Measurements from ENCODE around the gene SH3RF1.
"Not testable (repeated sequence)": the region's sequence is repeated elsewhere in the genome, so short reads cannot be mapped to it uniquely, and the experiment has no call there.

The SH3RF1 gene

DNA sequence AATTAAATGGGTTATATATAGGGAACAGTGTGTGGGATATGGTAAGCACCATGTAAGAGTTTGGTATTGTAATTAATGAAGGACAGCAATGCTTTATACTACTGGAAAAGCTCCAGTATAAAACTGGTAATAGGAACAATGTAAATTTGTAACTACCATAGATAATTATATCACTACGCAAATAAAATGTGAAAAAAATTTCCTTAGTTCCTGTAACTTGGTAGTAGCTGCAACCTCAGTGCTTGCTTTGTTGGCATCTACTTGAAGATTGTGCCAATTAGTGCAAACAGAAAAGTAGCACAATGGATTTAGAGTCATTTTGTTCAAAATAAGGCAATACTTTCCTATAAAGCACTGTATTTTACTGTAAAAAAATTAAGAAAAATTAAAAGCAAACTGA, 34.4 kb upstream of the SH3RF1 start:
- no peaks in the 10 kb centered on the region for H3K27me3 ChIP-seq (ENCODE audit: control insufficient read depth in 5 of 5, insufficient read depth in 4 of 5, low read length in 5 of 5)
- H3K4me3 ChIP-seq (ENCODE audit: low read depth in 1 of 5, low read length in 5 of 5), result no peak overlapping the region
- H3K27ac ChIP-seq (ENCODE audit: low read depth, low read length), result no peak overlapping the region
- no peak overlapping the region for H3K9ac ChIP-seq (ENCODE audit: low read length in 5 of 5)
- H3K36me3 ChIP-seq (ENCODE audit: control insufficient read depth in 5 of 5, insufficient read depth in 5 of 5, low read length in 5 of 5), result no peaks in the 10 kb centered on the region
- H3K4me1 ChIP-seq (ENCODE audit: control insufficient read depth in 5 of 5, insufficient read depth in 5 of 5, low read length in 5 of 5), result no peaks in the 10 kb centered on the region
- H3K9me3 ChIP-seq (ENCODE audit: control insufficient read depth in 5 of 5, low read length in 5 of 5), result no peaks in the 10 kb centered on the region

DNA sequence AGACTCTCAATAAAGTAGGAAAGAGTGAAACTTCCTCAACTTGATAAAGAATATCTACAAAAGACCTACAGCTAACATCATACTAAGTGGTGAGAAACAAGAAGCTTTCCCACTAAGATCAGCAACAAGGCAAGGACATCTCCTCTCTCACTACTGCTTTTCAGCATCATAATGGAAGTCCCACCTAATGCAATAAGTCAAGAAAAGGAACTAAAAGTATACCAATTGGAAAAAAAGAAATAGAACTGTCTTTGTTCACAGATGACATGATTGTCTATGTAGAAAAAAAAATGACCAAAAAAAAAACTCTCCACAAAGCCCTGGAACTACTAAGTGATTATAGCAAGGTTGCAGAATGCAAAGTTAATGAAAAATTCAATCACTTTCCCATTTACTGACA, 25.1 kb upstream of the SH3RF1 start:
- Histone ChIP-seq H3K9ac (ENCODE audit: low read length in 5 of 5) (no peak overlapping the region), H3K36me3 (ENCODE audit: control insufficient read depth in 5 of 5, insufficient read depth in 5 of 5, low read length in 5 of 5) (no peaks in the 10 kb centered on the region), H3K9me3 (ENCODE audit: control insufficient read depth in 5 of 5, low read length in 5 of 5) (no peaks in the 10 kb centered on the region), H3K27ac (ENCODE audit: low read depth, low read length) (no peak overlapping the region), H3K27me3 (ENCODE audit: control insufficient read depth in 5 of 5, insufficient read depth in 4 of 5, low read length in 5 of 5) (no peaks in the 10 kb centered on the region), H3K4me1 (ENCODE audit: control insufficient read depth in 5 of 5, insufficient read depth in 5 of 5, low read length in 5 of 5) (peaks cover 0 to 6% (median 0%) of the 10 kb centered on the region in 5 donors), H3K4me3 (ENCODE audit: low read depth in 1 of 5, low read length in 5 of 5) (no peak overlapping the region)

DNA sequence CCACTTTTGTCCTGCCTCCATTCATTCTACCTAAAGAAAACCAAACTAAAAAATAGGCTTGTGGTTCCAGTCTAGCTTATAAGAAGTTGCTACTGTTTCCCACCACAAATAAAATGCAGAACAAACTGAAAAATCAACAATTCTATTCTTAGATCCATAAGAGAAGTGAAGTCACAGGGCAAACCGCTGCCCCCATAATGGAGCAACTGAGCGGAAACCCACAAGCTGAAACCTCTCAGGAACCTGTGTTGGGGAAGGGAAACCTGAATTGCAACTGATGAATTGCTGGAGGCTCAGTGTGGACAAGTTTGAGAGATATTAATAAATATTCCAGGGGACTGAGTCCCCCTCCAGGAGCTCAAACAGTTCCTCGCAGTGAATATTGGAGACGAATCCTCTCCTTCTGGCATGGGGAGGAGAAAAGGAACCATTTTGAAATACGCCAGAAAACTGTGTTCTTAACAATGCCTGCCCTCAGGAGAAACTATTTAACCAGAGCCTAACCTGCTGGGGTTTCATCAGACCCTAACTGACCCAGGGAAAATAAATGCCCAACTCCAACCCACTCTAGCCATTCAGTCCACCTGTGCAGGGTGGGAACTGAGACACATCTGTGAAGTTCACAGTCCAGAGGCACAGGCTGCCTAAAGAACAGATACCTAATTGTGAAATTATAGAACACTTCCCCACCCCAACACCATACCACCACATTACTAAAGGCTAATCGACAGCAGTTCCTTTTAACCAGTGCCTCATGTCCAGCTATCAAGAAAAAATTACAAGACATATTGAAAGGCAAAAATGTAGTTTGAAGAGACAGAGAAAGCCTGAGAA, 22.8 kb upstream of the SH3RF1 start:
- H3K4me1 ChIP-seq (ENCODE audit: control insufficient read depth in 5 of 5, insufficient read depth in 5 of 5, low read length in 5 of 5), result peaks cover 0 to 6% (median 0%) of the 10 kb centered on the region in 5 donors
- H3K27ac ChIP-seq (ENCODE audit: low read depth, low read length), result no peak overlapping the region
- no peaks in the 10 kb centered on the region for H3K9me3 ChIP-seq (ENCODE audit: control insufficient read depth in 5 of 5, low read length in 5 of 5)
- no peak overlapping the region for H3K4me3 ChIP-seq (ENCODE audit: low read depth in 1 of 5, low read length in 5 of 5)
- H3K27me3 ChIP-seq (ENCODE audit: control insufficient read depth in 5 of 5, insufficient read depth in 4 of 5, low read length in 5 of 5), result no peaks in the 10 kb centered on the region
- H3K36me3 ChIP-seq (ENCODE audit: control insufficient read depth in 5 of 5, insufficient read depth in 5 of 5, low read length in 5 of 5), result no peaks in the 10 kb centered on the region
- no peak overlapping the region for H3K9ac ChIP-seq (ENCODE audit: low read length in 5 of 5)

DNA sequence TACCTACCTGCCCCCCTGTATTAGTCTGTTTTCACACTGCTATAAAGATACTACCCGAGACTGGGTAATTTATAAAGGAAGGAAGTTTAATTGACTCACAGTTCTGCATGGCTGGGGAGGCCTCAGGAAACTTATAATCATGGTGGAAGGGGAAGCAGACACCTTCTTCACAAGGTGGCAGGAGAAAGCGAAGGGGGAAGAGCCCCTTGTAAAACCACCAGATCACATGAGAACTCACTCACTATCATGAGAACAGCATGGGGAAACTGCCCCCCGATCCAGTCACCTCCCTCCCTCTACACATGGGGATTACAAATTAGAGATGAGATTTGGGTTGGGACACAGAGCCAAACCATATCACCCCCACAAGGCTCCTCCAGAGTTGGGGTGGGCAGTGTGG, 17.2 kb upstream of the SH3RF1 start:
- not testable (repeated sequence) for H3K27ac ChIP-seq (ENCODE audit: low read depth, low read length); H3K4me1 ChIP-seq (ENCODE audit: control insufficient read depth in 5 of 5, insufficient read depth in 5 of 5, low read length in 5 of 5); H3K27me3 ChIP-seq (ENCODE audit: control insufficient read depth in 5 of 5, insufficient read depth in 4 of 5, low read length in 5 of 5); H3K4me3 ChIP-seq (ENCODE audit: low read depth in 1 of 5, low read length in 5 of 5); H3K9me3 ChIP-seq (ENCODE audit: control insufficient read depth in 5 of 5, low read length in 5 of 5); H3K36me3 ChIP-seq (ENCODE audit: control insufficient read depth in 5 of 5, insufficient read depth in 5 of 5, low read length in 5 of 5); H3K9ac ChIP-seq (ENCODE audit: low read length in 5 of 5)

DNA sequence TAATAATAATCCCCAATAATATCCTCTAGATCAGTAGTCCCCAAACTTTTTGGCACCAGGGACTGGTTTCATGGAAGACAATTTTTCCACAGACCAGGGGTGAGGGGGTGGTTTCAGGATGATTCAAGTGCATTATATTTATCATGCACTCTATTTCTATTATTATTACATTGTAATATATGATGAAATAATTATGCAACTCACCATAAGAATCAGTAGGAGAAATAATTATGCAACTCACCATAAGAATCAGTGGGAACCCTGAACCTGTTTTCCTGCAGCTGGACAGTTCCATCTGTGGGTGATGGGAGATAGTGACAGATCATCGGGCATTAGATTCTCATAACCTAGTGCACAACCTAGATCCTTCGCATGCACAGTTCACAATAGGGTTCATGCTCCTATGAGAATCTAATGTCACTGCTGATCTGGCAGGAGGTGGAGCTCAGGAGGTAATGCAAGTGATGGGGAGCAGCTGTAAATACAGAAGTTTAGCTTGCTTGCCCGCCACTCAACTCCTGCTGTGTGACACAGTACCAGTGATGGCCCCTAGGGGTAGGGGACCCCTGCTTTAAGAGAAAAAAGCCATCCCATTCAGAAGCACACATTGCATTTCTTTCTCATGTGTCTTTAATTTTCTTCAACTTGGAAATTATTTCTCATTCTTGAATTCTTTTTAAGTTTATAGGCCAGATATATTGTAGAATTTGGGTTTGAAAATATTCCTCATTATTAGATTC, 16.0 kb upstream of the SH3RF1 start:
- no peak overlapping the region for H3K9ac ChIP-seq (ENCODE audit: low read length in 5 of 5)
- H3K36me3 ChIP-seq (ENCODE audit: control insufficient read depth in 5 of 5, insufficient read depth in 5 of 5, low read length in 5 of 5), result no peaks in the 10 kb centered on the region
- no peaks in the 10 kb centered on the region for H3K27me3 ChIP-seq (ENCODE audit: control insufficient read depth in 5 of 5, insufficient read depth in 4 of 5, low read length in 5 of 5)
- no peak overlapping the region for H3K27ac ChIP-seq (ENCODE audit: low read depth, low read length)
- no peaks in the 10 kb centered on the region for H3K9me3 ChIP-seq (ENCODE audit: control insufficient read depth in 5 of 5, low read length in 5 of 5)
- H3K4me3 ChIP-seq (ENCODE audit: low read depth in 1 of 5, low read length in 5 of 5), result no peak overlapping the region
- no peaks in the 10 kb centered on the region for H3K4me1 ChIP-seq (ENCODE audit: control insufficient read depth in 5 of 5, insufficient read depth in 5 of 5, low read length in 5 of 5)

DNA sequence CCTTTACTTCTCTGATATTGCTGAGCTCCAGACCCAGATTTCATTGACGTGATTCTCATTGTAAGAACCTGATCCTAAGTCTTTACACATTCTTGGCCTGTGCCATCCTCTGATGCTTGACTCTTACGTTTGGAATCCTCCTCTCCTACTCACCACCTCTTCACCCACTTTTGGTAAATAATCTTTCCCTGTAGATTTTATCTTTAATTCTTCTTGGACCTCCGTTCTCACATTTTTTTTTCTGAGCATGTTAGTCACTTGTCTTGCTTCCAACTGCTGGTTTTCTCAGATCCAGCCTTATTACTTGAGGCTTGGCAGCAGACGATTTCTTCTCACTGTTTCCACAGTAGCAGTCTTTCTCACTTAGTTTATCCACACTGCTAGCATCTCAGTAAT, 12.4 kb upstream of the SH3RF1 start:
- no peak overlapping the region for H3K9ac ChIP-seq (ENCODE audit: low read length in 5 of 5)
- no peak overlapping the region for H3K27ac ChIP-seq (ENCODE audit: low read depth, low read length)
- no peaks in the 10 kb centered on the region for H3K36me3 ChIP-seq (ENCODE audit: control insufficient read depth in 5 of 5, insufficient read depth in 5 of 5, low read length in 5 of 5)
- no peaks in the 10 kb centered on the region for H3K4me1 ChIP-seq (ENCODE audit: control insufficient read depth in 5 of 5, insufficient read depth in 5 of 5, low read length in 5 of 5)
- H3K27me3 ChIP-seq (ENCODE audit: control insufficient read depth in 5 of 5, insufficient read depth in 4 of 5, low read length in 5 of 5), result no peaks in the 10 kb centered on the region
- H3K9me3 ChIP-seq (ENCODE audit: control insufficient read depth in 5 of 5, low read length in 5 of 5), result no peaks in the 10 kb centered on the region
- H3K4me3 ChIP-seq (ENCODE audit: low read depth in 1 of 5, low read length in 5 of 5), result no peak overlapping the region

DNA sequence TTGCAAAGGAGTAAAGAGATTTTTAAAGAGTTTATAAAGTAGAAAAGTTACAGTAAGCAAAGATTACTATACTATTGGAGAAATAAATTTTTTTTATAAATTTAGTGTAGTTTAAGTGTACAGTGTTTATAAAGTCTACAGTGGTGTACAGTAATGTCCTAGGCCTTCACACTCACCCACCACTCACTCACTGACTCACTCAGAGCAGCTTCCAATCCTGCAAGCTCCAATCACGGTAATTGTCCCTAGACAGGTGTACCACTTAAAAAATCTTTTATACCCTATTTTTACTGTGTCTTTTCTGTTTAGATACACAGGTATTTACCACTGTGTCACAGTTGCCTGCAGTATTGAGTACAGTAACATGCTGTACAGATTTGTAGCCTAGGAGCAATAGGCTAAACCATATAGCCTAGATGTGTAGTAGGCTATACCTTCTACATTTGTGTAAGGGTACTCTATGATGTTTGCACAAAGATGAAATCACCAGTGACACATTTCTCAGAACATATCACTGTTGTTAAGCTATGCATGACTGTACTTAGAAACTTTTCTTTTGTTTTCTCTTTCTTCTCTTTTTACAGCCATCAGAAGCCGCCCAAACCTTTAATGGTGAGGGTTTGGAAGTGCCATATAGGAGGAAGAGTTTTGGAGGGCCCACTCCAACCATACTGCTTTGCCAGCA, 11.8 kb upstream of the SH3RF1 start:
- Histone ChIP-seq H3K27ac (ENCODE audit: low read depth, low read length) (no peak overlapping the region), H3K36me3 (ENCODE audit: control insufficient read depth in 5 of 5, insufficient read depth in 5 of 5, low read length in 5 of 5) (no peaks in the 10 kb centered on the region), H3K27me3 (ENCODE audit: control insufficient read depth in 5 of 5, insufficient read depth in 4 of 5, low read length in 5 of 5) (no peaks in the 10 kb centered on the region)

DNA sequence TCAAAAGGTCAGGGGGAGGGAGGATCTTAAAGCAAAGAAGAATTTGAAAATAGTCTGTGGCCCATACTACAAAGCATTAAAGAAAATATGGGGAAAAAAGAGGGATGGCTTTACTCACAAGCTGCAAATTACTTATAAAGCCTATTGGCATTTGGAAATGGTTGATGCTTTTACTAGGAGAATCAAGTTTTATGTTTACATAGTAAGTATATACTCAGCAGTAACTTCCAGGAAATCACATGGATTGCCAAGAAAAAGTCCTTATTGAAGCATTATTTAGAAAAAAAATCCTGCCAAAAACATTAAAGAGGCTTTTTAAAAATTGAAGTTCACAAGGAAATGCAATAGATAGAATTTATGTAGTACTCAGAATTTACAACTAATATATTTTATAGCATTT, 8.4 kb upstream of the SH3RF1 start:
- Histone ChIP-seq H3K4me1 (ENCODE audit: control insufficient read depth in 5 of 5, insufficient read depth in 5 of 5, low read length in 5 of 5) (no peaks in the 10 kb centered on the region), H3K27ac (ENCODE audit: low read depth, low read length) (no peak overlapping the region), H3K27me3 (ENCODE audit: control insufficient read depth in 5 of 5, insufficient read depth in 4 of 5, low read length in 5 of 5) (no peaks in the 10 kb centered on the region), H3K4me3 (ENCODE audit: low read depth in 1 of 5, low read length in 5 of 5) (no peak overlapping the region), H3K36me3 (ENCODE audit: control insufficient read depth in 5 of 5, insufficient read depth in 5 of 5, low read length in 5 of 5) (no peaks in the 10 kb centered on the region), H3K9ac (ENCODE audit: low read length in 5 of 5) (no peak overlapping the region), H3K9me3 (ENCODE audit: control insufficient read depth in 5 of 5, low read length in 5 of 5) (no peaks in the 10 kb centered on the region)

More for the DNA sequence above, 11.8 kb upstream of the SH3RF1 start:
- no peak overlapping the region for H3K4me3 ChIP-seq (ENCODE audit: low read depth in 1 of 5, low read length in 5 of 5)
- H3K9me3 ChIP-seq (ENCODE audit: control insufficient read depth in 5 of 5, low read length in 5 of 5), result no peaks in the 10 kb centered on the region
- H3K9ac ChIP-seq (ENCODE audit: low read length in 5 of 5), result no peak overlapping the region
- H3K4me1 ChIP-seq (ENCODE audit: control insufficient read depth in 5 of 5, insufficient read depth in 5 of 5, low read length in 5 of 5), result no peaks in the 10 kb centered on the region

DNA sequence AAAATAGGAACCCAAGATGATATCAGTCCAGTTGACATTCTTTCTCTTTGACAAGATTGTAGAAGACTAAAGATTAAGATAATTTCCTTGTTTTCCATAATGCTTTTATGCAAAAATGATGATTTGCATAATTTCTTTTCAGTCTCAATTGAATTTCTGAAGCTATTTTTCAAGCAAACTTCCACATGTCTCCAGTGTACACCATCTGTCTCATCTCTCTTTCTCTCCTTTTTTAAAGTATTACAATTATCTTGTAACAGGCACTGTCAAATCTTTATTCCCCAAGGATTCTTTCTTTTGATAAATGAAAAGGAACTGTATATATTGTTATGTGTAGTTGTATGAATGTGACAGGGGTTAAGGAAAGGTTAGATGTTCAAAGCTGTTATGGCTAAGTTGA, 7.9 kb upstream of the SH3RF1 start:
- no peak overlapping the region for H3K9ac ChIP-seq (ENCODE audit: low read length in 5 of 5)
- H3K9me3 ChIP-seq (ENCODE audit: control insufficient read depth in 5 of 5, low read length in 5 of 5), result no peaks in the 10 kb centered on the region
- no peak overlapping the region for H3K4me3 ChIP-seq (ENCODE audit: low read depth in 1 of 5, low read length in 5 of 5)
- H3K36me3 ChIP-seq (ENCODE audit: control insufficient read depth in 5 of 5, insufficient read depth in 5 of 5, low read length in 5 of 5), result no peaks in the 10 kb centered on the region
- no peaks in the 10 kb centered on the region for H3K4me1 ChIP-seq (ENCODE audit: control insufficient read depth in 5 of 5, insufficient read depth in 5 of 5, low read length in 5 of 5)
- H3K27ac ChIP-seq (ENCODE audit: low read depth, low read length), result no peak overlapping the region
- no peaks in the 10 kb centered on the region for H3K27me3 ChIP-seq (ENCODE audit: control insufficient read depth in 5 of 5, insufficient read depth in 4 of 5, low read length in 5 of 5)

DNA sequence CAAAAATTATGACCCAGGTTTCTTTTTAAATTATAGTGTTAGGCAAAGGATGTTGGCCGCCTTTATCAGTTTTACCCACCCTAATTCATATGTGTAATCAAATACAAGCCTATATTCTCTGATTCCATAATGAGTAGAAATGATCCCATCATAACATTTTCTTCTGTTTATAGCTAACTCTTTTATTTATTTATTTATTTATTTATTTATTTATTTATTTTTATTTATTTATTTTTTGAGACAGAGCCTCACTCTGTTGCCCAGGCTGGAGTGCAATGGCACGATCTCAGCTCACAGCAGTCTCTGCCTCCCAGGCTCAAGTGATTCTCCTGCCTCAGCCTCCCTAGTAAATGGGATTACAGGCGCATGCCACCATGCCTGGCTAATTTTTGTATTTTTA, 7.1 kb upstream of the SH3RF1 start:
- not testable (repeated sequence) for H3K4me3 ChIP-seq (ENCODE audit: low read depth in 1 of 5, low read length in 5 of 5); H3K27me3 ChIP-seq (ENCODE audit: control insufficient read depth in 5 of 5, insufficient read depth in 4 of 5, low read length in 5 of 5); H3K9me3 ChIP-seq (ENCODE audit: control insufficient read depth in 5 of 5, low read length in 5 of 5); H3K36me3 ChIP-seq (ENCODE audit: control insufficient read depth in 5 of 5, insufficient read depth in 5 of 5, low read length in 5 of 5); H3K4me1 ChIP-seq (ENCODE audit: control insufficient read depth in 5 of 5, insufficient read depth in 5 of 5, low read length in 5 of 5); H3K27ac ChIP-seq (ENCODE audit: low read depth, low read length); H3K9ac ChIP-seq (ENCODE audit: low read length in 5 of 5)
